Stimulated activated CD4-positive, alpha-beta T cell treated with anti-CD3 and anti-CD28 coated beads, Interleukin-4, amount 100 ng/mL, for 1 hour (primary cell): ENCODE data around the gene ABCC3.
"Not testable (repeated sequence)": the region's sequence is repeated elsewhere in the genome, so short reads cannot be mapped to it uniquely, and the experiment has no call there.

ENCODE experiments used
- DNase-seq: peaks from one replicate; pipeline ENCODE4 v3.0.0-alpha.2; 2020

Gene ABCC3

GRCh38 chr17:50712641-50713040 is 78.0 kb downstream of the ABCC3 start:
- no peak for DNase-seq

DNA sequence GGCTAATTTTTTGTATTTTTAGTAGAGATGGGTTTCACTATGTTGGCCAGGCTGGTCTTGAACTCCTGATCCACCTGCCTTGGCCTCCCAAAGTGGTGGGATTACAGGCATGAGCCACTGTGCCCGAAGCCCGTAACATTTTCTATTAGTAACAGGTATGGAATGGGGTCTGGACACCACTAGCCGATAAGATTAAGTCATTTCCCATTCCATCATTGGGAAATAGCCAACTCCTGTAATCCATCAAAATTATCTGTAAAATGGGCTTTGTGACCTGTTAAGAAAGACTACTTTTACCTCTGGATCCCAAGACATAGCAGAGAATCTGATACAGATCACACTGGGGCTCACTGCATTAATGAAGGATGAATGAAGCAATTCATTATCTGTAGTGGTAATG is 80.8 kb downstream of the ABCC3 start:
- DNase-seq: no peak

GRCh38 chr17:50719144-50719923 is 84.7 kb downstream of the ABCC3 start, which contains the start of gene LUC7L3:
LUC7L3 (plus strand) TSS chr17:50719603; CDS start chr17:50719733, 130 bp downstream.
- peak; percentile 93 for DNase-seq

DNA sequence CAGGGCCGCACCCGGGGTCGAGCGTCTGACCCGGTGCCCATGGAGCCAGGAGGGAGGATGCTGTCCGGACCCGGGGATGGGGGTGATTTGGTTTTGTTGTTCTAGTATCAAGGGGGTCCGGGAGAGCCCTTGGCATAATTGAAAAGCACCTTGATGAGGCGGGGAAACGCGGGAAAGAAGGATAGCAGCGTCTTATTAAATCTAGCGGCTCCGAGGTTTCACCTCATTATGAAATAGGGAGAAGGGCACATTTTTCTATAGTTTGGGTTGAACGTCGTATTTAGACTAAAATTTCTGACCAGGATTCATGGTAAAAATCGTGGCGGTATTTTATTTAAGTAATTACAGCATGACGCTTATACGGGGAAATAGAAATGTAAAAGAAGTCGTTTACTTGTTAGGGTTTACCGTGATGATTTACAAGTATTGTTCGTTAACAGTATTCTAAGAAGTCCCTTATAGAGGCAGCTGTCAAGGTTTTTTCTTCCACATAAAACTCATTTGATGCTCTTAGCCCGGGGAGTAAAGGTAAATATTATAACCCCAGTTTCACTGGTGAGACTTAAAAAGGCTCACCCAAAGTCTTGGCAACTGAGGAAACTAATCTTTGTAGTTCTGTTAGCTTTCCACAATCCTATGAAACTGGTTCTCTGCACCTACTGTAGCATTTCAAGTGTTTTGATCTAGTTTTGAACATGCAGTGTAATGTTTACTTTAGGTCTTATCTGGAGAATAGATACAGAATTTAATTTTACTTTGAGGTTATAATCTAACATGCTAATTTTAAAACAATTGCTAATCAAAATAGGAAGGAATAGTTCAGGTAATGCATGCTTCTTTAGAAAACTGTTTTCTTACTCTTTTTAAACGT is 85.5 kb downstream of the ABCC3 start:
- DNase-seq: no peak

- no peak for DNase-seq
Measured at GRCh38 chr17:50721194-50722010, 86.7 kb downstream of the ABCC3 start.

- no peak for DNase-seq
Measured at GRCh38 chr17:50722746-50723145, 88.1 kb downstream of the ABCC3 start.

- DNase-seq: not testable (repeated sequence)
Measured at GRCh38 chr17:50724622-50725021, 89.9 kb downstream of the ABCC3 start.

DNA sequence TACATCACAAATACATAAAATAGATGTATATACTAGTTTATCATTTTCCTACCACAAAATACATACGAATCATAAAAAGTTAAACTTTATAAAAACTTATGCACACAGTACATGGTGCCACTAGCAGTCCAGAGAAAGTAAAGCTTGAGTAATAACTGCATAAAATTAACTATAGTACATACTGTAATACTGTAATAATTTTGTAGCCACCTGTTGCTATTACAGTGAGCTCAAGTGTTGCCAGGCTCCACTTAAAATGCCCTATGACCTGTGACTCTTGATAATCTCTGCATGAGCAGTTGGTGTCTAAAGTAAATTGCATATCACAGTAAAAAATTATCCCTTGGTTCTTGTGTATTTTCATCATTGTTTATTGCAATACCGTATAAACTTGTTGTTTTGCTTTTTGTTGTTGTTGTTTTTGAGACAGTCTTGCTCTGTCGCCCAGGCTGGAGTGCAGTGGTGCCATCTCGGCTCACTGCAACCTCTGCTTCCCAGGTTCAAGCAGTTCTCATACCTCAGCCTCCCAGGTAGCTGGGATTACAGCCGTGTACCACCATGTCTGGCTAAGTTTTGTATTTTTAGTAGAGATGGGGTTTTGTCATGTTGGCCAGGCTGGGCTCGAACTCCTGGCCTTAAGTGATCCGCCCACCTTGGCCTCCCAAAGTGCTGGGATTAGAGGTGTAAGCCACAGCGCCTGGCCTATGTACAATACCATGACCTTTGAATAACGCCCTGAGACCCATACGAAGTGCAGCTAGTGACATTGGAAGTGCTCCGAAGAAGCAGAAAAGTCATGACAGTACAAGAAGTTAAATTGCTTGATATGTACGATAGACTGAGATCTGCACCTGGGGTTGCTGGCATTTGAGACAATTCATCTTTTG is 91.3 kb downstream of the ABCC3 start:
- no peak for DNase-seq

- DNase-seq: no peak
Measured at GRCh38 chr17:50728112-50728429, 93.4 kb downstream of the ABCC3 start.

GRCh38 chr17:50728881-50729765 is 94.4 kb downstream of the ABCC3 start:
- DNase-seq: no peak

DNA sequence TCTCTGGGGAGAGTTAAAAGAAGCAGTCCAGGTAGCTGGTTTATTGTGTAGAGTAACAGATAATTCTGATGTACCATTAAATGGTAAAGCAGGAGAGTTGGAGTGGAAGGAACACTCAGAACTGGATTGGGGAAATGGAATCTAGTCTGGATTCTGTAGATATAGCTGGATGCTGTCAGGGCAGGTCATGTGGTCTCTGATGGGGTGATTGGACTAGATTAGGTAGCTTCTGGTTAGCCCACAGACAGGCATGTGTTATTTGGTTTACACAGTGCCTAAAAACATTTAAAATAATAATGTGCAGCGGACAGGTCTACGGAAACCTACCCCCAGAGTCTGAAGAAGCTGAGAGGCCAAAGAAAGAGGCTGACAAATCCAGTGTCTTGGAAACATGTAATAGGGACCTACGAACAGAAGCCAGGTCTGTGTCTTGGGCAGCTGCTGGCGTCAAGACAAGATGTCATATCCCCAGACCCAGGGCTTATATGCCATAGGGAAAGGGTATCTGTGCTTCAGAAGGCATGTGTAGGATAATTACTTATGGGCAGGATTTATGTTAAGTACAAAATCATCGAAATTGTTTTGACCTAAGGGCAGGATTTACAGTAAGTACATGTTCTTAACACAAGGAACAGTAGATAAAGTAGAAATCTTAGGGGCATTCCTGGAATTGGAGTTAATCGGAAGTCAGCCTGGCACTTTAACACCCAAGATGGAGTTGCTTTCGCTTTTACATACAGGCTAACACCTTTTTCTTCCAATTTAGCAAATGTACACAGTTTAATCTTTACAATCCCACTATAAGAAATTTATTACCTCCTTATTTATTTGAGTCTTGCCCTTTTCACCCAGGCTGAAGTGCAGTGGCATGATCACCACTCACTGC is 97.1 kb downstream of the ABCC3 start:
- DNase-seq: no peak

DNA sequence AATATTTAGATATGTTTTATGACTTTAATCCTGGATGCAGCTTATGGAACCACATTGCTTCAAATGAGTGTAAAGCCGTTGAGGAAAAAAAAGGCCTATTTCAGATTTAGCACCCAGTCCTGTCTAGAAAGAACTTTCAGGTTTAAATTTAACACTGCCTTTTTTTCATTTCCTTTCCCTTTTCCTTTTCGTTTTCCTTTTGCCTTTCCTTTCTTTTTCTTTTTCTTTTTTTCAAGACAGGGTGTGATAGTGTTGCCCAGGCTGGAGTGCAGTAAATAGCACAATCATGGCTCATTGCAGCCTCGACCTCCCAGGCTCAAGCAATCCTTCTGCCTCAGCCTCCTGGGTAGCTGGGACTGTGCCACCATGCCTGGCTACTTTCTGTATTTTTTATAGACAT is 100.6 kb downstream of the ABCC3 start:
- DNase-seq: no peak

DNA sequence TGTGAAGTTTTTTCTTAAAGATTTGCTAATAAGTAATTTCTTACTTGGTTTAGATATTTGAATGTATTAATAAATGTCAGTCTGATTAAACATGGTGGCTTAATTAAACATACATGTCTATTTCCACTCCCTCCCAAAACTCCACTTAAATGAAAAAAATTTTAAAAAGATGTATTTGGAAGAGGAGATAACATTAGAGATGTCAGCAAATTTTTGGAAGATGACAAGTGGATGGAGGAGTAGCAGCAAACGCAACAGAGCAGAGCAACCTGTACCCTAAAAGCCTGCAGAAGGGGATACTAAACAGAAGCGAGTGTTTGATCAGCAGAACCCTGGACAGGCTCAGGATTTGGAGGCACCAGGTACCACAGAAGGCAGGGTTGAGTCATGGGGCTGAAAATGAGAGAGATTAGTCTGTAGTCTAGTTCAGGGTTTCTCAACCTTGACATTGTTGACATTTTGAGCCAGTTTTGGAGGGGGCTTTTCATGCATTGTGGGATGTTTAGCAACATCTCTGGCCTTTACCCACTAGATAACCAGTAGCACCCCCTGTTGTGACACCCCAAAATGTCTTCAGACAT is 102.5 kb downstream of the ABCC3 start:
- DNase-seq: no peak

DNA sequence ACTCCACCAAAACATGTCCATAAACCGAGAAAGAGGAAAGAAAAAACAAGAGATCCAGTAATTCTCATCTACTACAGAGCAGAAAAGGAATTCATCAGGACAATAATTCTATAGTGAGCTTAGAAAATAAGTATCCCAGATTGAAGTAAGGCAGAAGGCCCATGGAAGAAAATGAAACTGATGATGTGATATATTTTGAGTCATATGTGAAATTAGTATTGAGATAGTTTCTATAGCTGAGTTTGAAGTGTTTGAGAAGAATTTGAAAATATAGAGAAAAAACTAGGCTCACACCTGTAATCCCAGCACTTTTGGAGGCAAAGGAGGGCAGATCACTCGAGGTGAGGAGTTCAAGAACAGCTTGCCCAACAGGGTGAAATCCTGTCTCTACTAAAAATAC is 104.4 kb downstream of the ABCC3 start:
- no peak for DNase-seq
